GM21526 (cell line): ENCODE data around the gene SAMD5.

Source experiments
- ATAC-seq: cut with Tn5 transposase; IDR thresholded peaks from one replicate; pipeline ENCODE4 v1.9.1; 2021; ENCODE audit warnings: moderate library complexity; ENCODE audit not compliant: unreplicated experiment, low FRiP score

SAMD5 gene

GRCh38 chr6:147564556-147564955 is 56.1 kb downstream of the SAMD5 start:
- no peak for ATAC-seq

- ATAC-seq: no peak
Observed at GRCh38 chr6:147566244-147566898, 57.9 kb downstream of the SAMD5 start.

- ATAC-seq: no peak
Observed at GRCh38 chr6:147567141-147567805, 58.8 kb downstream of the SAMD5 start.

GRCh38 chr6:147569788-147570187 is 61.3 kb downstream of the SAMD5 start:
- ATAC-seq: no peak

- no peak for ATAC-seq
Observed at GRCh38 chr6:147570681-147571080, 62.2 kb downstream of the SAMD5 start.

GRCh38 chr6:147577488-147577887 is 69.0 kb downstream of the SAMD5 start:
- no peak for ATAC-seq

- ATAC-seq: no peak
Observed at GRCh38 chr6:147578159-147578558, 69.7 kb downstream of the SAMD5 start.

- no peak for ATAC-seq
Observed at GRCh38 chr6:147578883-147579282, 70.4 kb downstream of the SAMD5 start.

- no peak for ATAC-seq
Observed at GRCh38 chr6:147579667-147580066, 71.2 kb downstream of the SAMD5 start.

GRCh38 chr6:147582991-147583390 is 74.5 kb downstream of the SAMD5 start:
- ATAC-seq: no peak

GRCh38 chr6:147585256-147585655 is 76.8 kb downstream of the SAMD5 start:
- no peak for ATAC-seq

GRCh38 chr6:147586044-147586443 is 77.6 kb downstream of the SAMD5 start:
- ATAC-seq: no peak

- ATAC-seq: no peak
Observed at GRCh38 chr6:147587907-147588306, 79.4 kb downstream of the SAMD5 start.

GRCh38 chr6:147588469-147588868 is 80.0 kb downstream of the SAMD5 start:
- ATAC-seq: no peak

GRCh38 chr6:147589739-147590250 is 81.3 kb downstream of the SAMD5 start:
- no peak for ATAC-seq

- ATAC-seq: no peak
Observed at GRCh38 chr6:147595961-147596360, 87.5 kb downstream of the SAMD5 start.

GRCh38 chr6:147603392-147604081 is 95.0 kb downstream of the SAMD5 start:
- no peak for ATAC-seq

GRCh38 chr6:147604373-147604772 is 95.9 kb downstream of the SAMD5 start:
- no peak for ATAC-seq

- ATAC-seq: no peak
Observed at GRCh38 chr6:147611992-147612391, 103.5 kb downstream of the SAMD5 start.

- no peak for ATAC-seq
Observed at GRCh38 chr6:147614501-147614900, 106.0 kb downstream of the SAMD5 start.

GRCh38 chr6:147615659-147616456 is 107.4 kb downstream of the SAMD5 start:
- no peak for ATAC-seq
